ENCODE results near the gene ECHS1.

GRCh38 chr10:133329491-133330202, 43.5 kb downstream of the ECHS1 start:
- TF ChIP-seq, protein P1, sequence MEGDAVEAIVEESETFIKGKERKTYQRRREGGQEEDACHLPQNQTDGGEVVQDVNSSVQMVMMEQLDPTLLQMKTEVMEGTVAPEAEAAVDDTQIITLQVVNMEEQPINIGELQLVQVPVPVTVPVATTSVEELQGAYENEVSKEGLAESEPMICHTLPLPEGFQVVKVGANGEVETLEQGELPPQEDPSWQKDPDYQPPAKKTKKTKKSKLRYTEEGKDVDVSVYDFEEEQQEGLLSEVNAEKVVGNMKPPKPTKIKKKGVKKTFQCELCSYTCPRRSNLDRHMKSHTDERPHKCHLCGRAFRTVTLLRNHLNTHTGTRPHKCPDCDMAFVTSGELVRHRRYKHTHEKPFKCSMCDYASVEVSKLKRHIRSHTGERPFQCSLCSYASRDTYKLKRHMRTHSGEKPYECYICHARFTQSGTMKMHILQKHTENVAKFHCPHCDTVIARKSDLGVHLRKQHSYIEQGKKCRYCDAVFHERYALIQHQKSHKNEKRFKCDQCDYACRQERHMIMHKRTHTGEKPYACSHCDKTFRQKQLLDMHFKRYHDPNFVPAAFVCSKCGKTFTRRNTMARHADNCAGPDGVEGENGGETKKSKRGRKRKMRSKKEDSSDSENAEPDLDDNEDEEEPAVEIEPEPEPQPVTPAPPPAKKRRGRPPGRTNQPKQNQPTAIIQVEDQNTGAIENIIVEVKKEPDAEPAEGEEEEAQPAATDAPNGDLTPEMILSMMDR (IDR thresholded peaks at IDR 0.05) = peak; percentile 62 to 97 (median 76)
- TF ChIP-seq POLR2A (IDR thresholded peaks at IDR 0.05) = no peak
- TF ChIP-seq EP300 (IDR thresholded peaks at IDR 0.05) = no peak
